IMR-90 (cell line): Measurements from ENCODE around the gene FAM180A.

Experiments
- BHLHE40 ChIP-seq: fragments of 150-350 bp; IDR thresholded peaks from 2 replicates; pipeline ENCODE4 v1.6.1; 2016; ENCODE audit warnings: mild to moderate bottlenecking, low read depth, low read length
- CEBPB ChIP-seq: IDR thresholded peaks from 2 replicates; pipeline ENCODE4 v1.6.1; 2012; ENCODE audit warnings: low read depth, low read length, improper control_type of control experiment
- CTCF ChIP-seq: conservative IDR thresholded peaks from 2 replicates; pipeline ENCODE4 v1.5.1; 2012; ENCODE audit warnings: mild to moderate bottlenecking, low read depth, low read length, improper control_type of control experiment
- ELK1 ChIP-seq: fragments of 150-350 bp; IDR thresholded peaks from 2 replicates; pipeline ENCODE4 v1.6.1; 2016; ENCODE audit warnings: low read depth, mild to moderate bottlenecking, low read length, moderate library complexity, borderline replicate concordance
- FOS ChIP-seq: fragments of 150-350 bp; IDR thresholded peaks from 2 replicates; pipeline ENCODE4 v1.6.1; 2016; ENCODE audit warnings: low read depth, low read length
- MAFK ChIP-seq: IDR thresholded peaks from 2 replicates; pipeline ENCODE4 v1.6.1; 2012; ENCODE audit warnings: low read depth, low read length, improper control_type of control experiment
- MAZ ChIP-seq: IDR thresholded peaks from 2 replicates; pipeline ENCODE4 v1.6.1; 2012; ENCODE audit warnings: low read depth, mild to moderate bottlenecking, low read length, improper control_type of control experiment, moderate library complexity, borderline replicate concordance
- MXI1 ChIP-seq: IDR thresholded peaks from 2 replicates; pipeline ENCODE4 v1.6.1; 2012; ENCODE audit warnings: low read depth, mild to moderate bottlenecking, low read length, moderate library complexity, borderline replicate concordance
- POLR2A ChIP-seq: IDR thresholded peaks from 2 replicates; pipeline ENCODE4 v1.6.1; 2012; ENCODE audit warnings: mild to moderate bottlenecking, low read depth, low read length
- RAD21 ChIP-seq: IDR thresholded peaks from 2 replicates; pipeline ENCODE4 v1.6.1; 2012; ENCODE audit warnings: low read length, improper control_type of control experiment
- RCOR1 ChIP-seq: IDR thresholded peaks from 2 replicates; pipeline ENCODE4 v1.6.1; 2012; ENCODE audit warnings: mild to moderate bottlenecking, low read length, improper control_type of control experiment; ENCODE audit not compliant: insufficient replicate concordance
- RFX5 ChIP-seq: IDR thresholded peaks from 2 replicates; pipeline ENCODE4 v1.8.0; 2012; ENCODE audit warnings: low read depth, mild to moderate bottlenecking, low read length, moderate library complexity
- SMC3 ChIP-seq: fragments of 150-350 bp; IDR thresholded peaks from 2 replicates; pipeline ENCODE4 v1.6.1; 2016; ENCODE audit warnings: low read depth, mild to moderate bottlenecking, antibody characterized with exemption, low read length, moderate library complexity
- USF2 ChIP-seq: fragments of 150-350 bp; IDR thresholded peaks from 2 replicates; pipeline ENCODE4 v1.6.1; 2017; ENCODE audit warnings: mild to moderate bottlenecking, antibody characterized with exemption, low read length, low read depth

DNA sequence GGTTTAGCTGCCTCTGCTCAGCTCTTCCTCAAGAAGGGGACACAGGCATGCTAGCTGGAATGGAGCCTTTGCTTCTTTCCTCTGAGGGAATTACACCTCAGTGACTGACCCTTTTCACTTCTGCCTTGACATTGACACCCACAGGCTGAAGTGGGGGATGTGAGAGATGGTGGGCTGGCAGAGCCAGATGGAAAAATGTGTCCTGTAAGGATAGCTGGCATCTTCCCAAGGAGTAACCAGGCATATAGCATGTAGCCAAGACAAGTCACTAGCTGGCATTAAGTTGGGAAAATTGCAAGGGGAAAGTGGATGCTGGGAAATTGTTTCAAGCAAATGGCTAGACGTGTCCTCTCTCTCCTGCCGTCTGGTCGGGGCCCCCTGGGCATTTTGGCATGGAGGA, 66.4 kb downstream of the FAM180A start:
- no peak for TF ChIP-seq POLR2A
- no peak for TF ChIP-seq FOS
- TF ChIP-seq CTCF = no peak
- TF ChIP-seq RAD21 = no peak
- no peak for TF ChIP-seq MAFK
- TF ChIP-seq USF2 = no peak
- no peak for TF ChIP-seq RFX5
- TF ChIP-seq BHLHE40 = no peak
- no peak for TF ChIP-seq MAZ
- no peak for TF ChIP-seq CEBPB
- no peak for TF ChIP-seq ELK1
- TF ChIP-seq RCOR1 = no peak
- TF ChIP-seq MXI1 = no peak
- no peak for TF ChIP-seq SMC3
